Suppressor macrophage treated with lipopolysaccharide for 4 hours (primary cell): ENCODE data around the gene MORC1.
"Not testable (repeated sequence)": the region's sequence is repeated elsewhere in the genome, so short reads cannot be mapped to it uniquely, and the experiment has no call there.

Experiments used
- DNase-seq: peaks from one replicate; pipeline ENCODE4 v3.0.0-alpha.2; 2020

The MORC1 gene

GRCh38 chr3:109117939-109118338 is at the start of gene MORC1:
Gene MORC1 (minus strand): TSS chr3:109118134. CDS start chr3:109118059, 75 bp downstream.
- DNase-seq, result no peak

- no peak for DNase-seq
Measured at GRCh38 chr3:109165905-109166304, 48.0 kb upstream of the MORC1 start.

GRCh38 chr3:109161487-109162123 is 43.7 kb upstream of the MORC1 start:
- no peak for DNase-seq

- DNase-seq, result no peak
Measured at GRCh38 chr3:109155828-109156227, 37.9 kb upstream of the MORC1 start.

GRCh38 chr3:109154979-109155378 is 37.0 kb upstream of the MORC1 start:
- no peak for DNase-seq

GRCh38 chr3:109152320-109152719 is 34.4 kb upstream of the MORC1 start:
- no peak for DNase-seq

- DNase-seq, result no peak
Measured at GRCh38 chr3:109149078-109149477, 31.1 kb upstream of the MORC1 start.

GRCh38 chr3:109143646-109144045 is 25.7 kb upstream of the MORC1 start:
- no peak for DNase-seq

- no peak for DNase-seq
Measured at GRCh38 chr3:109140318-109140717, 22.4 kb upstream of the MORC1 start.

GRCh38 chr3:109137761-109138160 is 19.8 kb upstream of the MORC1 start:
- DNase-seq, result no peak

- no peak for DNase-seq
Measured at GRCh38 chr3:109136523-109136922, 18.6 kb upstream of the MORC1 start, which contains the start of gene C3orf85. Gene C3orf85 (plus strand): TSS chr3:109136719. CDS start chr3:109136848, 129 bp downstream.

- not testable (repeated sequence) for DNase-seq
Measured at GRCh38 chr3:109133474-109133816, 15.5 kb upstream of the MORC1 start.

GRCh38 chr3:109132801-109133473 is 15.0 kb upstream of the MORC1 start:
- no peak for DNase-seq

- no peak for DNase-seq
Measured at GRCh38 chr3:109131276-109131675, 13.3 kb upstream of the MORC1 start.

GRCh38 chr3:109127553-109127952 is 9.6 kb upstream of the MORC1 start:
- DNase-seq, result no peak

GRCh38 chr3:109125902-109126301 is 8.0 kb upstream of the MORC1 start:
- DNase-seq, result no peak

- peak; percentile 21 for DNase-seq
Measured at GRCh38 chr3:109122690-109123089, 4.8 kb upstream of the MORC1 start.

- DNase-seq, result no peak
Measured at GRCh38 chr3:109118584-109118983, 650 bp upstream of the MORC1 start.

GRCh38 chr3:109116031-109116430 is 1.9 kb downstream of the MORC1 start:
- DNase-seq, result no peak

- no peak for DNase-seq
Measured at GRCh38 chr3:109115451-109115850, 2.5 kb downstream of the MORC1 start.

- DNase-seq, result no peak
Measured at GRCh38 chr3:109114746-109115145, 3.2 kb downstream of the MORC1 start.

GRCh38 chr3:109112946-109113760 is 4.8 kb downstream of the MORC1 start:
- DNase-seq, result no peak

- no peak for DNase-seq
Measured at GRCh38 chr3:109109574-109109973, 8.4 kb downstream of the MORC1 start.
